ENCODE measurements around the gene PCDHA13. TPM values are rescaled to one million over a fixed set of nuclear protein-coding genes. Genes with fewer than 3 reads are reported as not detected.
"Not testable (repeated sequence)": the region's sequence is repeated elsewhere in the genome, so short reads cannot be mapped to it uniquely, and the experiment has no call there.

Gene PCDHA13
- total and polyA plus RNA-seq, 2 donors from 2014 or later: 0.49 to 1.8 TPM

- Histone ChIP-seq H3K9me3 (ENCODE audit: control insufficient read depth in 2 of 3, insufficient read depth in 1 of 3, low read length in 3 of 3) (peaks cover 0 to 14% (median 10%) of the 10 kb centered on the region in 3 donors), H3K4me1 (ENCODE audit: control insufficient read depth in 2 of 3, insufficient read depth in 2 of 3, low read depth in 1 of 3, low read length in 3 of 3) (no peaks in the 10 kb centered on the region), H3K27ac (ENCODE audit: low read depth in 2 of 2, low read length in 2 of 2) (no peak overlapping the region), H3K9ac (ENCODE audit: low read length in 3 of 3) (no peak overlapping the region), H3K27me3 (ENCODE audit: control insufficient read depth, insufficient read depth, low read length) (no peaks in the 10 kb centered on the region), H3K4me3 (ENCODE audit: low read length in 3 of 3) (no peak overlapping the region), H3K36me3 (ENCODE audit: control insufficient read depth in 2 of 3, insufficient read depth in 3 of 3, low read length in 3 of 3) (no peaks in the 10 kb centered on the region)
- FAIRE-seq: no peak
- TF ChIP-seq, protein P1, sequence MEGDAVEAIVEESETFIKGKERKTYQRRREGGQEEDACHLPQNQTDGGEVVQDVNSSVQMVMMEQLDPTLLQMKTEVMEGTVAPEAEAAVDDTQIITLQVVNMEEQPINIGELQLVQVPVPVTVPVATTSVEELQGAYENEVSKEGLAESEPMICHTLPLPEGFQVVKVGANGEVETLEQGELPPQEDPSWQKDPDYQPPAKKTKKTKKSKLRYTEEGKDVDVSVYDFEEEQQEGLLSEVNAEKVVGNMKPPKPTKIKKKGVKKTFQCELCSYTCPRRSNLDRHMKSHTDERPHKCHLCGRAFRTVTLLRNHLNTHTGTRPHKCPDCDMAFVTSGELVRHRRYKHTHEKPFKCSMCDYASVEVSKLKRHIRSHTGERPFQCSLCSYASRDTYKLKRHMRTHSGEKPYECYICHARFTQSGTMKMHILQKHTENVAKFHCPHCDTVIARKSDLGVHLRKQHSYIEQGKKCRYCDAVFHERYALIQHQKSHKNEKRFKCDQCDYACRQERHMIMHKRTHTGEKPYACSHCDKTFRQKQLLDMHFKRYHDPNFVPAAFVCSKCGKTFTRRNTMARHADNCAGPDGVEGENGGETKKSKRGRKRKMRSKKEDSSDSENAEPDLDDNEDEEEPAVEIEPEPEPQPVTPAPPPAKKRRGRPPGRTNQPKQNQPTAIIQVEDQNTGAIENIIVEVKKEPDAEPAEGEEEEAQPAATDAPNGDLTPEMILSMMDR (IDR thresholded peaks at IDR 0.05; ENCODE audit: borderline replicate concordance, extremely low read depth, insufficient read depth): no peak
- peak in 1 of 5 donors; percentile 70 for DNase-seq
- intact Hi-C loops (cut with DNase I): no loop called here
Observed at GRCh38 chr5:140835622-140836510, 46.1 kb upstream of the PCDHA13 start.

- TF ChIP-seq, protein P1 (IDR thresholded peaks at IDR 0.05; ENCODE audit: borderline replicate concordance, extremely low read depth, insufficient read depth): peak; percentile 25
- FAIRE-seq: no peak
- no peak within 1 kb of the TSS for H3K9ac ChIP-seq (ENCODE audit: low read length in 3 of 3)
- no peak within 1 kb of the TSS for H3K27ac ChIP-seq (ENCODE audit: low read depth in 2 of 2, low read length in 2 of 2)
- intact Hi-C loops (cut with DNase I): no loop called here
- H3K4me3 ChIP-seq (ENCODE audit: low read length in 3 of 3): no peak within 1 kb of the TSS
- H3K36me3 ChIP-seq (ENCODE audit: control insufficient read depth in 2 of 3, insufficient read depth in 3 of 3, low read length in 3 of 3): no peaks in the 10 kb centered on the region
- H3K9me3 ChIP-seq (ENCODE audit: control insufficient read depth in 2 of 3, insufficient read depth in 1 of 3, low read length in 3 of 3): peaks cover 0 to 11% (median 2%) of the 10 kb centered on the region in 3 donors
- H3K4me1 ChIP-seq (ENCODE audit: control insufficient read depth in 2 of 3, insufficient read depth in 2 of 3, low read depth in 1 of 3, low read length in 3 of 3): no peaks in the 10 kb centered on the region
- no peaks in the 10 kb centered on the region for H3K27me3 ChIP-seq (ENCODE audit: control insufficient read depth, insufficient read depth, low read length)
- DNase-seq: no peak
Observed at GRCh38 chr5:140840978-140841962, 40.7 kb upstream of the PCDHA13 start, which contains the start of gene PCDHA8. PCDHA8 (plus strand) TSS chr5:140841187; CDS start chr5:140841322, 135 bp downstream.

- no peaks in the 10 kb centered on the region for H3K27me3 ChIP-seq (ENCODE audit: control insufficient read depth, insufficient read depth, low read length)
- H3K36me3 ChIP-seq (ENCODE audit: control insufficient read depth in 2 of 3, insufficient read depth in 3 of 3, low read length in 3 of 3): no peaks in the 10 kb centered on the region
- TF ChIP-seq, protein P1 (IDR thresholded peaks at IDR 0.05; ENCODE audit: borderline replicate concordance, extremely low read depth, insufficient read depth): no peak
Observed at GRCh38 chr5:140842798-140843733, 38.9 kb upstream of the PCDHA13 start.

GRCh38 chr5:140848139-140849102, 33.5 kb upstream of the PCDHA13 start, which contains the start of gene PCDHA9:
PCDHA9 (plus strand) TSS chr5:140848382; CDS start chr5:140848496, 114 bp downstream.
- H3K36me3 ChIP-seq (ENCODE audit: control insufficient read depth in 2 of 3, insufficient read depth in 3 of 3, low read length in 3 of 3); H3K9ac ChIP-seq (ENCODE audit: low read length in 3 of 3); FAIRE-seq; H3K27ac ChIP-seq (ENCODE audit: low read depth in 2 of 2, low read length in 2 of 2); H3K27me3 ChIP-seq (ENCODE audit: control insufficient read depth, insufficient read depth, low read length); H3K4me3 ChIP-seq (ENCODE audit: low read length in 3 of 3); H3K9me3 ChIP-seq (ENCODE audit: control insufficient read depth in 2 of 3, insufficient read depth in 1 of 3, low read length in 3 of 3); H3K4me1 ChIP-seq (ENCODE audit: control insufficient read depth in 2 of 3, insufficient read depth in 2 of 3, low read depth in 1 of 3, low read length in 3 of 3); DNase-seq; intact Hi-C loops (cut with DNase I): not testable (repeated sequence)

More at GRCh38 chr5:140842798-140843733, 38.9 kb upstream of the PCDHA13 start:
- FAIRE-seq: no peak
- H3K4me1 ChIP-seq (ENCODE audit: control insufficient read depth in 2 of 3, insufficient read depth in 2 of 3, low read depth in 1 of 3, low read length in 3 of 3): no peaks in the 10 kb centered on the region
- DNase-seq: no peak
- no peak overlapping the region for H3K27ac ChIP-seq (ENCODE audit: low read depth in 2 of 2, low read length in 2 of 2)
- intact Hi-C loops (cut with DNase I): no loop called here
- H3K4me3 ChIP-seq (ENCODE audit: low read length in 3 of 3): no peak overlapping the region
- H3K9me3 ChIP-seq (ENCODE audit: control insufficient read depth in 2 of 3, insufficient read depth in 1 of 3, low read length in 3 of 3): peaks cover 0 to 9% (median 2%) of the 10 kb centered on the region in 3 donors
- no peak overlapping the region for H3K9ac ChIP-seq (ENCODE audit: low read length in 3 of 3)

Data from kidney (tissue), 14 donors.